ENCODE data around the gene CNTN1.

Gene CNTN1

GRCh38 chr12:40854604-40855003 lies 162.4 kb downstream of the CNTN1 start:
- in situ Hi-C loops (cut with HindIII; ENCODE audit: low sequenced_read_pairs) = no loop called here
- DNase-seq (ENCODE audit: low read depth, low spot score) = no peak
- no peak for TF ChIP-seq CTCF (IDR thresholded peaks at IDR 0.05; ENCODE audit: low read depth, low read length)
- H3K4me3 ChIP-seq (ENCODE audit: low read depth, low read length) = no peak overlapping the region

GRCh38 chr12:40864891-40865290 lies 172.7 kb downstream of the CNTN1 start:
- in situ Hi-C loops (cut with HindIII; ENCODE audit: low sequenced_read_pairs) = no loop called here
- no peak overlapping the region for H3K4me3 ChIP-seq (ENCODE audit: low read depth, low read length)
- no peak for TF ChIP-seq CTCF (IDR thresholded peaks at IDR 0.05; ENCODE audit: low read depth, low read length)
- DNase-seq (ENCODE audit: low read depth, low spot score) = no peak

- no peak for DNase-seq (ENCODE audit: low read depth, low spot score)
- no peak for TF ChIP-seq CTCF (IDR thresholded peaks at IDR 0.05; ENCODE audit: low read depth, low read length)
- in situ Hi-C loops (cut with HindIII; ENCODE audit: low sequenced_read_pairs) = no loop called here
- H3K4me3 ChIP-seq (ENCODE audit: low read depth, low read length) = no peak overlapping the region
These were observed 178.7 kb downstream of the CNTN1 start for GRCh38 chr12:40870981-40871380.

GRCh38 chr12:40874868-40875267 lies 182.6 kb downstream of the CNTN1 start:
- no peak for TF ChIP-seq CTCF (IDR thresholded peaks at IDR 0.05; ENCODE audit: low read depth, low read length)
- in situ Hi-C loops (cut with HindIII; ENCODE audit: low sequenced_read_pairs) = no loop called here
- DNase-seq (ENCODE audit: low read depth, low spot score) = no peak
- H3K4me3 ChIP-seq (ENCODE audit: low read depth, low read length) = no peak overlapping the region

GRCh38 chr12:40889329-40889728 lies 197.1 kb downstream of the CNTN1 start:
- no peak for TF ChIP-seq CTCF (IDR thresholded peaks at IDR 0.05; ENCODE audit: low read depth, low read length)
- DNase-seq (ENCODE audit: low read depth, low spot score) = no peak
- no peak overlapping the region for H3K4me3 ChIP-seq (ENCODE audit: low read depth, low read length)
- in situ Hi-C loops (cut with HindIII; ENCODE audit: low sequenced_read_pairs) = no loop called here

- TF ChIP-seq CTCF (IDR thresholded peaks at IDR 0.05; ENCODE audit: low read depth, low read length) = no peak
- in situ Hi-C loops (cut with HindIII; ENCODE audit: low sequenced_read_pairs) = no loop called here
- H3K4me3 ChIP-seq (ENCODE audit: low read depth, low read length) = no peak overlapping the region
- DNase-seq (ENCODE audit: low read depth, low spot score) = no peak
These were observed 200.3 kb downstream of the CNTN1 start for GRCh38 chr12:40892528-40892927.

- H3K4me3 ChIP-seq (ENCODE audit: low read depth, low read length) = no peak overlapping the region
- TF ChIP-seq CTCF (IDR thresholded peaks at IDR 0.05; ENCODE audit: low read depth, low read length) = no peak
- in situ Hi-C loops (cut with HindIII; ENCODE audit: low sequenced_read_pairs) = no loop called here
- DNase-seq (ENCODE audit: low read depth, low spot score) = no peak
These were observed 206.3 kb downstream of the CNTN1 start for GRCh38 chr12:40898505-40898904.

Measured in astrocyte of the spinal cord (primary cell).